ENCODE results near the gene NFASC.

Gene NFASC

DNA sequence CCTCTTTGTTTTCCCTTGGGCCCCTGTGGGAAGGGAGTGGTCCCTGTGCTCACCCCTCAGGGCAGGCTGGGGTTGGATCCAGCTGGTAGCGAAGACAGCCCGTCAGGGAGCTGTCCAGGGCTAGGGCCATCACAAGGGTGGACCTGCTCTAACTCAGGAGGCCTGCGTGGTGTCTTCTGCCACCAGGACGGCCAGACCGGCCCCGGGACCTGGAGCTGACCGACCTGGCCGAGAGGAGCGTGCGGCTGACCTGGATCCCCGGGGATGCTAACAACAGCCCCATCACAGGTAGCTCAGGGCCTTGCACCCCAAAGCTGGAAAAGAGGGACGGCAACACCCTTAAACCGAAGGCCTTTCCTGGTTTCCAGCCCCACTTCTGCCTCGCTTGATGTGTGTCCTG lies 108.1 kb downstream of the NFASC start:
- Histone ChIP-seq H3K4me3 (ENCODE audit: low read length) (no peak overlapping the region), H3K36me3 (ENCODE audit: control insufficient read depth, low read length) (no peaks in the 10 kb centered on the region), H3K4me1 (ENCODE audit: control insufficient read depth, low read length) (no peaks in the 10 kb centered on the region), H3K27ac (ENCODE audit: low read depth, low read length) (no peak overlapping the region), H4K20me1 (ENCODE audit: control insufficient read depth, insufficient read depth, low read depth, low read length) (no peaks in the 10 kb centered on the region), H3K9me2 (replicated peaks; ENCODE audit: control insufficient read depth, low read length) (no peaks in the 10 kb centered on the region), H3K79me2 (ENCODE audit: control insufficient read depth, low read length) (no peaks in the 10 kb centered on the region), H3K4me2 (ENCODE audit: low read length) (no peak overlapping the region), H3F3A (ENCODE audit: control insufficient read depth, insufficient read depth) (no peaks in the 10 kb centered on the region), H3K27me3 (ENCODE audit: control insufficient read depth, low read length) (no peaks in the 10 kb centered on the region; the same call in 1 of the 2 replicates), H3K9me3 (ENCODE audit: control insufficient read depth, insufficient read depth, low read length) (no peaks in the 10 kb centered on the region)
- TF ChIP-seq EZH2phosphoT487 (IDR thresholded peaks at IDR 0.05; ENCODE audit: borderline replicate concordance, low read length) (no peak), CTCF (IDR thresholded peaks at IDR 0.05; ENCODE audit: low read depth, low read length, poor library complexity, severe bottlenecking) (no peak)

- H3F3A ChIP-seq (ENCODE audit: control insufficient read depth, insufficient read depth) = no peaks in the 10 kb centered on the region
- H4K20me1 ChIP-seq (ENCODE audit: control insufficient read depth, insufficient read depth, low read depth, low read length) = no peaks in the 10 kb centered on the region
- no peaks in the 10 kb centered on the region for H3K36me3 ChIP-seq (ENCODE audit: control insufficient read depth, low read length)
- no peak overlapping the region for H3K4me2 ChIP-seq (ENCODE audit: low read length)
- no peak for TF ChIP-seq CTCF (IDR thresholded peaks at IDR 0.05; ENCODE audit: low read depth, low read length, poor library complexity, severe bottlenecking)
- no peak for TF ChIP-seq EZH2phosphoT487 (IDR thresholded peaks at IDR 0.05; ENCODE audit: borderline replicate concordance, low read length)
- no peaks in the 10 kb centered on the region; the same call in 1 of the 2 replicates for H3K27me3 ChIP-seq (ENCODE audit: control insufficient read depth, low read length)
- H3K27ac ChIP-seq (ENCODE audit: low read depth, low read length) = no peak overlapping the region
- H3K9me3 ChIP-seq (ENCODE audit: control insufficient read depth, insufficient read depth, low read length) = no peaks in the 10 kb centered on the region
- no peaks in the 10 kb centered on the region for H3K79me2 ChIP-seq (ENCODE audit: control insufficient read depth, low read length)
- no peaks in the 10 kb centered on the region for H3K9me2 ChIP-seq (replicated peaks; ENCODE audit: control insufficient read depth, low read length)
- no peak overlapping the region for H3K4me3 ChIP-seq (ENCODE audit: low read length)
- no peaks in the 10 kb centered on the region for H3K4me1 ChIP-seq (ENCODE audit: control insufficient read depth, low read length)
These were observed 108.6 kb downstream of the NFASC start for GRCh38 chr1:204979306-204979705.

- Histone ChIP-seq H3K9me2 (replicated peaks; ENCODE audit: control insufficient read depth, low read length) (no peaks in the 10 kb centered on the region), H3K9me3 (ENCODE audit: control insufficient read depth, insufficient read depth, low read length) (no peaks in the 10 kb centered on the region), H4K20me1 (ENCODE audit: control insufficient read depth, insufficient read depth, low read depth, low read length) (no peaks in the 10 kb centered on the region), H3K79me2 (ENCODE audit: control insufficient read depth, low read length) (no peaks in the 10 kb centered on the region), H3K4me2 (ENCODE audit: low read length) (no peak overlapping the region), H3K27ac (ENCODE audit: low read depth, low read length) (no peak overlapping the region), H3K36me3 (ENCODE audit: control insufficient read depth, low read length) (no peaks in the 10 kb centered on the region), H3K4me1 (ENCODE audit: control insufficient read depth, low read length) (no peaks in the 10 kb centered on the region), H3F3A (ENCODE audit: control insufficient read depth, insufficient read depth) (no peaks in the 10 kb centered on the region), H3K4me3 (ENCODE audit: low read length) (no peak overlapping the region), H3K27me3 (ENCODE audit: control insufficient read depth, low read length) (no peaks in the 10 kb centered on the region; the same call in 1 of the 2 replicates)
- no peak for TF ChIP-seq EZH2phosphoT487 (IDR thresholded peaks at IDR 0.05; ENCODE audit: borderline replicate concordance, low read length)
- TF ChIP-seq CTCF (IDR thresholded peaks at IDR 0.05; ENCODE audit: low read depth, low read length, poor library complexity, severe bottlenecking) = no peak
These were observed 109.4 kb downstream of the NFASC start for GRCh38 chr1:204979891-204980649.
